Activated effector memory CD4-positive, alpha-beta T cell treated with anti-CD3 and anti-CD28 coated beads, Interleukin-2, amount 50 U/mL, for 16 hours (primary cell): ENCODE measurements around the gene BCL7C.
"Not testable (repeated sequence)": the region's sequence is repeated elsewhere in the genome, so short reads cannot be mapped to it uniquely, and the experiment has no call there.

ENCODE experiments used
- DNase-seq: peaks from one replicate; pipeline ENCODE4 v3.0.0-alpha.2; 2020

BCL7C gene

GRCh38 chr16:30894540-30895368 lies 877 bp upstream of the BCL7C start:
- DNase-seq, result no peak

- DNase-seq, result no peak
Observed at GRCh38 chr16:30893417-30893743, 497 bp downstream of the BCL7C start.

GRCh38 chr16:30892670-30893416 lies 1.0 kb downstream of the BCL7C start:
- DNase-seq, result no peak

GRCh38 chr16:30891043-30891823 lies 2.6 kb downstream of the BCL7C start:
- not testable (repeated sequence) for DNase-seq

- no peak for DNase-seq
Observed at GRCh38 chr16:30889721-30890120, 4.2 kb downstream of the BCL7C start.

- no peak for DNase-seq
Observed at GRCh38 chr16:30888856-30889499, 4.9 kb downstream of the BCL7C start.

- DNase-seq, result no peak
Observed at GRCh38 chr16:30887927-30888326, 6.0 kb downstream of the BCL7C start.

GRCh38 chr16:30886145-30886544 lies 7.7 kb downstream of the BCL7C start:
- DNase-seq, result no peak

GRCh38 chr16:30885196-30885595 lies 8.7 kb downstream of the BCL7C start:
- no peak for DNase-seq

- DNase-seq, result no peak
Observed at GRCh38 chr16:30884760-30885159, 9.1 kb downstream of the BCL7C start.

- DNase-seq, result no peak
Observed at GRCh38 chr16:30882429-30883310, 11.2 kb downstream of the BCL7C start.

GRCh38 chr16:30876867-30877266 lies 17.0 kb downstream of the BCL7C start:
- no peak for DNase-seq

- DNase-seq, result peak; percentile 73
Observed at GRCh38 chr16:30875871-30876801, 17.7 kb downstream of the BCL7C start.

GRCh38 chr16:30874821-30875717 lies 18.8 kb downstream of the BCL7C start:
- peak; percentile 96 for DNase-seq

- DNase-seq, result no peak
Observed at GRCh38 chr16:30874244-30874820, 19.5 kb downstream of the BCL7C start.

GRCh38 chr16:30870904-30871303 lies 23.0 kb downstream of the BCL7C start:
- no peak for DNase-seq

GRCh38 chr16:30867747-30868146 lies 26.1 kb downstream of the BCL7C start:
- DNase-seq, result no peak

- DNase-seq, result no peak
Observed at GRCh38 chr16:30866031-30866430, 27.8 kb downstream of the BCL7C start.

GRCh38 chr16:30863178-30863577 lies 30.7 kb downstream of the BCL7C start:
- DNase-seq, result not testable (repeated sequence)
